Smooth muscle cell (in vitro differentiated cells): ENCODE measurements around the gene CDK14. TPM values are rescaled to one million over a fixed set of nuclear protein-coding genes. Genes with fewer than 3 reads are reported as not detected.

ENCODE experiments used
- DNase-seq: peaks from one replicate; lab custom pipeline; 2025; ENCODE audit not compliant: unreplicated experiment; lab: John Stamatoyannopoulos, UW
- H2AFZ ChIP-seq: fragments of 200-600 bp; sonication (generic); 2 replicates; pipeline ENCODE4 v1.6.0; 2016; ENCODE audit warnings: antibody characterized with exemption, low read depth, mild to moderate bottlenecking
- H3F3A ChIP-seq: fragments of 200-600 bp; sonication (generic); 2 replicates; pipeline ENCODE4 v1.6.0; 2017; ENCODE audit warnings: antibody characterized with exemption, low read depth
- H3K27ac ChIP-seq: fragments of 200-600 bp; sonication (generic); 2 replicates; pipeline ENCODE4 v1.5.1; 2016; ENCODE audit warnings: low read depth, mild to moderate bottlenecking
- H3K27me3 ChIP-seq: fragments of 200-600 bp; sonication (generic); 2 replicates; pipeline ENCODE4 v1.6.1; 2016; ENCODE audit warnings: low read depth, mild to moderate bottlenecking
- H3K36me3 ChIP-seq: fragments of 200-600 bp; sonication (generic); 2 replicates; pipeline ENCODE4 v1.5.1; 2016; ENCODE audit warnings: low read depth
- H3K4me1 ChIP-seq: fragments of 200-600 bp; sonication (generic); 2 replicates; pipeline ENCODE4 v1.5.1; 2016; ENCODE audit warnings: low read depth
- H3K4me2 ChIP-seq: fragments of 200-600 bp; sonication (generic); 2 replicates; pipeline ENCODE4 v1.6.0; 2016; ENCODE audit warnings: mild to moderate bottlenecking
- H3K4me3 ChIP-seq: fragments of 200-600 bp; sonication (generic); 2 replicates; pipeline ENCODE4 v1.5.1; 2016; ENCODE audit warnings: mild to moderate bottlenecking
- H3K79me2 ChIP-seq: fragments of 200-600 bp; sonication (generic); 2 replicates; pipeline ENCODE4 v1.6.0; 2016; ENCODE audit warnings: low read depth, mild to moderate bottlenecking
- H3K9ac ChIP-seq: fragments of 200-600 bp; sonication (generic); 2 replicates; pipeline ENCODE4 v1.6.0; 2016; ENCODE audit warnings: low read depth
- H3K9me3 ChIP-seq: fragments of 200-600 bp; sonication (generic); replicated peaks from 2 replicates; pipeline ENCODE4 v1.5.1; 2016; ENCODE audit warnings: low read depth
- H4K20me1 ChIP-seq: fragments of 200-600 bp; sonication (generic); 2 replicates; pipeline ENCODE4 v1.6.0; 2016; ENCODE audit warnings: low read depth
- WGBS: methylation state at CpG from one replicate; pipeline ENCODE4 v1.1.7; 2016; ENCODE audit warnings: low lambda C conversion rate; 5-methylcytosine and 5-hydroxymethylcytosine counted together
- polyA plus RNA-seq: library from polyadenylated mRNA; unstranded; fragments of >200 nt; fragmentation: Nextera tagmentation; extraction: Ambion mirVana; gene quantifications from 2 replicates; pipeline ENCODE4 v1.2.1, GENCODE V29; 2016
- total RNA-seq: library from RNA; depleted of rRNA; stranded (reverse); fragments of >200 nt; gene quantifications from 2 replicates; pipeline ENCODE4 v1.2.3, GENCODE V29; 2014
- TF ChIP-seq, protein P1 (sequence below): fragments of 200-600 bp; sonication (generic); IDR thresholded peaks from 2 replicates; pipeline ENCODE4 v1.5.1; 2017; ENCODE audit warnings: borderline replicate concordance, mild to moderate bottlenecking, antibody characterized with exemption; ENCODE audit not compliant: insufficient read depth, poor library complexity, severe bottlenecking

CDK14 gene
- total and polyA plus RNA-seq, 2 experiments from 2014 or later, result 4.1 to 5.3 TPM

DNA sequence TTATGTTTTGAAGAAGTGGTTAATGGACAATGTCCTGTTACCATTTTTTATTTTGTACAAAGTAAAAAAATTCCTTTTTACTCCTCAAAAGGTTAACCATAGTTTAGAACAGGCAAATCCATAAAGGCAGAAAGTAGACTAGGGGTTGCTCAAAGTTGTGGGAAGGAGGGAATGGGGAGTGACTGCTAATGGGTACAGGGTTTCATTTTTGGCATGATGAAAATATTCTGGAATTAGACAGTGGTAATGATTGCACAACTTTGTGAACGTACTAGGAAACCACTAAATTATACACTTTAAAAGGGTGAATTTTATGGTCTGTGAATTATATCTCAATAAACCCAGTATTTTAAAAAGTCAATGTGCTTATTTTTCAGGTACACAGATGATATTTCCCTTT is 35.4 kb upstream of the CDK14 start:
- Histone ChIP-seq H3K4me3 (no peak overlapping the region), H3K9ac (no peak overlapping the region), H3K9me3 (no peaks in the 10 kb centered on the region), H3K27ac (no peak overlapping the region), H3K79me2 (no peaks in the 10 kb centered on the region), H2AFZ (no peak overlapping the region), H3K27me3 (no peaks in the 10 kb centered on the region), H3K4me1 (no peaks in the 10 kb centered on the region), H4K20me1 (no peaks in the 10 kb centered on the region), H3K36me3 (no peaks in the 10 kb centered on the region), H3K4me2 (no peak overlapping the region), H3F3A (no peaks in the 10 kb centered on the region)
- DNase-seq, result no peak
- WGBS, result 40% methylated on average over 1 of the region's 1 CpG
- TF ChIP-seq, protein P1, sequence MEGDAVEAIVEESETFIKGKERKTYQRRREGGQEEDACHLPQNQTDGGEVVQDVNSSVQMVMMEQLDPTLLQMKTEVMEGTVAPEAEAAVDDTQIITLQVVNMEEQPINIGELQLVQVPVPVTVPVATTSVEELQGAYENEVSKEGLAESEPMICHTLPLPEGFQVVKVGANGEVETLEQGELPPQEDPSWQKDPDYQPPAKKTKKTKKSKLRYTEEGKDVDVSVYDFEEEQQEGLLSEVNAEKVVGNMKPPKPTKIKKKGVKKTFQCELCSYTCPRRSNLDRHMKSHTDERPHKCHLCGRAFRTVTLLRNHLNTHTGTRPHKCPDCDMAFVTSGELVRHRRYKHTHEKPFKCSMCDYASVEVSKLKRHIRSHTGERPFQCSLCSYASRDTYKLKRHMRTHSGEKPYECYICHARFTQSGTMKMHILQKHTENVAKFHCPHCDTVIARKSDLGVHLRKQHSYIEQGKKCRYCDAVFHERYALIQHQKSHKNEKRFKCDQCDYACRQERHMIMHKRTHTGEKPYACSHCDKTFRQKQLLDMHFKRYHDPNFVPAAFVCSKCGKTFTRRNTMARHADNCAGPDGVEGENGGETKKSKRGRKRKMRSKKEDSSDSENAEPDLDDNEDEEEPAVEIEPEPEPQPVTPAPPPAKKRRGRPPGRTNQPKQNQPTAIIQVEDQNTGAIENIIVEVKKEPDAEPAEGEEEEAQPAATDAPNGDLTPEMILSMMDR, result no peak

DNA sequence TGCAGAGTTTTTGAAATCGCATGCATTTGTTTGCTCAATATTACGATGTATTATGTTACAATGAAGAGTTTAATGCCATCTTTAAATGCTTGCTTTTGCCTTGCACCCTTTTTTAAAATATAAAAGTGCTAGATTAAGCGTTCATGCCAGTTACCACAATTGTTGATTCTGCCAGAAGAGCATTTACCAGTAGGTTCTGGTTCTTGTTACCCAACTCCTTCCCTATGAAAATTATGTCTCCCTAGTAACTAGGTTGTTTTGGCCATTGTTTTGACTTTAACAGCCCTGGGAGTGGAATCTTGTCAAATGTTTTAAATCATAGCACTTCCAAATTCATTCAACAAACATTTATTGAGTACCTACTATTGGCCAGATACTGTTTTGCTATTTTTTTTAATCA is 32.8 kb upstream of the CDK14 start:
- H3K27me3 ChIP-seq, result no peaks in the 10 kb centered on the region
- no peaks in the 10 kb centered on the region for H4K20me1 ChIP-seq
- H3K36me3 ChIP-seq, result no peaks in the 10 kb centered on the region
- TF ChIP-seq, protein P1, result no peak
- H3K79me2 ChIP-seq, result no peaks in the 10 kb centered on the region
- DNase-seq, result no peak
- no peak overlapping the region for H3K4me2 ChIP-seq
- 94% methylated on average over 3 of the region's 3 CpGs for WGBS
- H2AFZ ChIP-seq, result no peak overlapping the region
- no peaks in the 10 kb centered on the region for H3K9me3 ChIP-seq
- no peak overlapping the region for H3K4me3 ChIP-seq
- no peak overlapping the region for H3K27ac ChIP-seq
- no peaks in the 10 kb centered on the region for H3F3A ChIP-seq
- H3K4me1 ChIP-seq, result no peaks in the 10 kb centered on the region
- no peak overlapping the region for H3K9ac ChIP-seq

DNA sequence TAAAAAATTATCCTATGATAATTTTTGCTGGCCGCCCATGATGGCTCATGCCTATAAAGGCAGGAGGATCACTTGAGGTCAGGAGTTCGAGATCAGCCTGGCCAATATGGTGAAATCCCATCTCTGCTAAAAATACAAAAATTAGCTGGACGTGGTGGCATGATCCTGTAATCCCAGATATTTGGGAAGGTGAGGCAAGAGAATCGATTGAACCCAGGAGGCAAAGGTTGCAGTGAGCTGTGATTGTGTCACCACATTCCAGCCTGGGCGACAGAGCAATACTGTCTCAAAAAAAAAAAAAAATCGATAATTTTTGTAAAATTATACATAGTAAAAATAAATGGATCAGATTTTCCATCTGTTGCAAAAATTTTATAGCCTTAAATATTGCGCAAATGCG is 31.7 kb upstream of the CDK14 start:
- Histone ChIP-seq H3K4me2 (no peak overlapping the region), H3F3A (no peaks in the 10 kb centered on the region), H3K36me3 (no peaks in the 10 kb centered on the region), H3K79me2 (no peaks in the 10 kb centered on the region), H3K9ac (no peak overlapping the region), H3K9me3 (no peaks in the 10 kb centered on the region), H4K20me1 (no peaks in the 10 kb centered on the region), H2AFZ (no peak overlapping the region), H3K4me1 (no peaks in the 10 kb centered on the region), H3K27me3 (no peaks in the 10 kb centered on the region), H3K27ac (no peak overlapping the region), H3K4me3 (no peak overlapping the region)
- TF ChIP-seq, protein P1, result no peak
- 91% methylated on average over 8 of the region's 8 CpGs for WGBS
- no peak for DNase-seq

DNA sequence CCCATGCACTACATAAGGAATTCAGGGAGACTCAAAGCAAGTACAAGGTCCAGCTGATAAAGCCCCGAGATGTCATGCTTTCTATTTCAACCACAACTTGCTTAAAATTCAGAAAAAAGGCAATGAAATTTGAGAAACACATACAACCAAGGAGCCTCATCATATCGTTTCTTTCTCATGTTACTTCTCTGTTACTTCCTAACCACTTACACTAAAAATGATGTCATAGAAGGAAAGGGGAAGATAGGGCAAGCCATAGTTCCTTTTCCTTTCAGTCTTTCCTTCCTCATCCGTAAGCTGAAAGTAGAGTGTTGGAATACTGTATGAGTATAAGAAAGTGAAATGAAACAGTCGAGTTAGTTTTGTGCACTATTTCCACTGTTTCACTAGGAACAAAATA is 27.9 kb upstream of the CDK14 start:
- H3K79me2 ChIP-seq, result no peaks in the 10 kb centered on the region
- H3K9me3 ChIP-seq, result no peaks in the 10 kb centered on the region
- 85% methylated on average over 4 of the region's 4 CpGs for WGBS
- no peak overlapping the region for H3K27ac ChIP-seq
- no peaks in the 10 kb centered on the region for H4K20me1 ChIP-seq
- H2AFZ ChIP-seq, result no peak overlapping the region
- H3K4me2 ChIP-seq, result no peak overlapping the region
- no peaks in the 10 kb centered on the region for H3K4me1 ChIP-seq
- H3K9ac ChIP-seq, result no peak overlapping the region
- H3K36me3 ChIP-seq, result no peaks in the 10 kb centered on the region
- TF ChIP-seq, protein P1, result no peak
- H3K4me3 ChIP-seq, result no peak overlapping the region
- H3F3A ChIP-seq, result no peaks in the 10 kb centered on the region
- no peak for DNase-seq
- no peaks in the 10 kb centered on the region for H3K27me3 ChIP-seq
